SK-N-MC (cell line): ENCODE results near the gene ATF7IP2.

Experiments
- EZH2 ChIP-seq: fragments of 200-600 bp; sonication (generic); IDR thresholded peaks from one replicate; pipeline ENCODE4 v1.6.1; 2017; ENCODE audit warnings: antibody characterized with exemption
- POLR2AphosphoS5 ChIP-seq: IDR thresholded peaks from 2 replicates; pipeline ENCODE4 v1.6.1; 2012; ENCODE audit warnings: mild to moderate bottlenecking, low read depth, low read length, borderline replicate concordance

GRCh38 chr16:10520869-10521578 is 135.2 kb downstream of the ATF7IP2 start:
- TF ChIP-seq EZH2: no peak
- no peak for TF ChIP-seq POLR2AphosphoS5
